Epidermal melanocyte (primary cell): ENCODE data around the gene ROR2.
"Not testable (repeated sequence)": the region's sequence is repeated elsewhere in the genome, so short reads cannot be mapped to it uniquely, and the experiment has no call there.

ENCODE experiments used
- DNase-seq: peaks from one replicate; pipeline ENCODE4 v3.0.0; 2011; ENCODE audit warnings: low spot score; ENCODE audit not compliant: insufficient read length

Gene ROR2

GRCh38 chr9:91949946-91950664 is at the start of gene ROR2:
TSS of gene ROR2 (minus strand) at chr9:91950228.
- DNase-seq: peak; percentile 54

GRCh38 chr9:91995000-91995655 is 45.1 kb upstream of the ROR2 start:
- no peak for DNase-seq

GRCh38 chr9:91994422-91994821 is 44.4 kb upstream of the ROR2 start:
- DNase-seq: no peak

GRCh38 chr9:91992461-91993041 is 42.5 kb upstream of the ROR2 start:
- DNase-seq: peak; percentile 36

- DNase-seq: no peak
Observed at GRCh38 chr9:91991721-91992341, 41.8 kb upstream of the ROR2 start.

GRCh38 chr9:91986248-91986647 is 36.2 kb upstream of the ROR2 start:
- no peak for DNase-seq

GRCh38 chr9:91985692-91986091 is 35.7 kb upstream of the ROR2 start:
- no peak for DNase-seq

- peak; percentile 37 for DNase-seq
Observed at GRCh38 chr9:91978740-91979414, 28.8 kb upstream of the ROR2 start.

GRCh38 chr9:91975254-91975653 is 25.2 kb upstream of the ROR2 start:
- DNase-seq: not testable (repeated sequence)

GRCh38 chr9:91972711-91973110 is 22.7 kb upstream of the ROR2 start:
- no peak for DNase-seq

- DNase-seq: no peak
Observed at GRCh38 chr9:91972076-91972626, 22.1 kb upstream of the ROR2 start.

GRCh38 chr9:91967259-91967658 is 17.2 kb upstream of the ROR2 start:
- DNase-seq: no peak

- DNase-seq: no peak
Observed at GRCh38 chr9:91966503-91966902, 16.5 kb upstream of the ROR2 start.

GRCh38 chr9:91963711-91964240 is 13.7 kb upstream of the ROR2 start:
- no peak for DNase-seq

- DNase-seq: no peak
Observed at GRCh38 chr9:91960367-91960766, 10.3 kb upstream of the ROR2 start.

GRCh38 chr9:91958174-91958573 is 8.1 kb upstream of the ROR2 start:
- DNase-seq: no peak

- peak; percentile 79 for DNase-seq
Observed at GRCh38 chr9:91954841-91955471, 4.9 kb upstream of the ROR2 start.

GRCh38 chr9:91953718-91954117 is 3.7 kb upstream of the ROR2 start:
- DNase-seq: no peak

GRCh38 chr9:91951944-91952520 is 2.0 kb upstream of the ROR2 start:
- DNase-seq: no peak

GRCh38 chr9:91949392-91949945 is 559 bp downstream of the ROR2 start:
- no peak for DNase-seq
